ENCODE data around the gene TMEM97.

The TMEM97 gene

DNA sequence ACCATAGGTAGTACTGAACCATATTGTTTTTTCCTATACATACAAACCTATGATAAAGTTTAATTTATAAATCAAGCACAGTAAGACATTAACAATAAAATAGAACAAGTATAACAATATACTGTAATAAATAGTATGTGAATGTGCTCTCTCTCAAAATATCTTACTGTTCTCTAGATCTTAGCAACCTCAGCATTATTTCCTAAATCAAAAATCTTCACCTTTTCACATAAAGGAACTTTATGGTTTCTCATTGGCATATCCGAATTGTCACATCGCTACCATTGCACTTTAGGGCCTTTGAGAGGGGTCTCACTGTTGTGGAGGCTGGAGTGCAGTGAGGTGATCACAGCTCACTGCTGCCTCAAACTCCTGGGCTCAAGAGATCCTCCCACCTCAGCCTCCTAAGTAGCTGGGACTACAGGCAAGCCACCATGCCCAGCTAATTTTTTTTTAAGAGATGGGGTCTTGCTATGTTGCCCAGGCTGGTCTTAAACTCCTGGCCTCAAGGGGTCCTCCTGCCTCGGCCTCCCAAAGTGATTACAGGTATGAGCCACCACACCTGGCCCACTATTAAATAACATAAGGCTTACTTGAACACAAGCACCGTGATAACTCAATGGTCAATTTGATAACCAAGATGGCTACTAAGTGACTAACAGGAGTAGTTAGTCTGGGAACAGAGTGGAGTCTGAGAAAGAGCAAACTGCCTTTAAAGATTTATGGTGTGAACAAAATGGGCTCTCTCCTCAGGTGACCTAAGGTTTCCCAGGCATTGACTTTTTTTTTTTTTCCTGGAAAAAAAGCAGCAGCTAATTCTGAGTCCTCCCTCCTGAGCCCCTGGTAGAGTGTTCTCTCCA is 2.9 kb upstream of the TMEM97 start:
- no peak for DNase-seq

DNA sequence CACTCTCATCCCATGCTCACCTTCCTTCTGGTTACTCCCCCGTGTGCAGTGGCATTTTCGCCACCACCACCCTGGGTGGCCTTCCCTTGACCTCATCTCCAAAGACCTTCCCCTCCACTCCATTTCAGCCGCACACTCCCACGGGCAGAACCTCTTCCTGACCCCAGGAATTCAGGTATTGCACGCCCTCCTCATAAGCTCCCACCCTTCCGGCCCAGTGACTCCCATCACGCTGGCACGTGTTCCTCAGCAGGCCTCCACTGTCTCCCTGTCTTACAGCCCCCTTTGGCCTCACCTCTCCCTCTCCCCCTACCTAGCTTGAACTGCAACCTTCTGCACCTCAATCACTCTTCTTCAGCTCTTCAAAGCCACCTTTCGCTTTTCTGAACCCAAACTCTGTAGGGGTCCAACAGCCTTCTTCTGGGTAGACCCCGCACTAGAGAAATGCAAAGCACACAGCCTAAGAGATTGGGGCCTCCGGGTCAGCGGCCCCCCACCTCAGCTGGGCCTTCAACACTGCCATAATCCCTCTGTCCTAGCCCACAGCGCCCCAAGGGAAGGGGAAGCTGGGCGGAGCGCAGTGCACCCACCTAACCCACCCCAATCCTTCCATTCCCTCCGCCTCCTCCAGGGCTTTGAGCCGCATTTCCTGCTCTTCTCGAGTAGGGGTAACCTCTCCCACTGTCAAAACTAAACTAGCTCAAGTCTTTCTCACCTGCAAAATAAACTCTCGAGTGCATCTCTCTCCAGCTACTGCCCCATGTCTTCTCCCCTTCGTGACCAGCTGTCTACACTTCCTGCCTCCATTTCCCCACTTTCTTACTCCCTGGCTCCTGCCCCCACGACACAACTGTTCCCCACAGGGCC is 1.7 kb upstream of the TMEM97 start:
- DNase-seq: no peak

DNA sequence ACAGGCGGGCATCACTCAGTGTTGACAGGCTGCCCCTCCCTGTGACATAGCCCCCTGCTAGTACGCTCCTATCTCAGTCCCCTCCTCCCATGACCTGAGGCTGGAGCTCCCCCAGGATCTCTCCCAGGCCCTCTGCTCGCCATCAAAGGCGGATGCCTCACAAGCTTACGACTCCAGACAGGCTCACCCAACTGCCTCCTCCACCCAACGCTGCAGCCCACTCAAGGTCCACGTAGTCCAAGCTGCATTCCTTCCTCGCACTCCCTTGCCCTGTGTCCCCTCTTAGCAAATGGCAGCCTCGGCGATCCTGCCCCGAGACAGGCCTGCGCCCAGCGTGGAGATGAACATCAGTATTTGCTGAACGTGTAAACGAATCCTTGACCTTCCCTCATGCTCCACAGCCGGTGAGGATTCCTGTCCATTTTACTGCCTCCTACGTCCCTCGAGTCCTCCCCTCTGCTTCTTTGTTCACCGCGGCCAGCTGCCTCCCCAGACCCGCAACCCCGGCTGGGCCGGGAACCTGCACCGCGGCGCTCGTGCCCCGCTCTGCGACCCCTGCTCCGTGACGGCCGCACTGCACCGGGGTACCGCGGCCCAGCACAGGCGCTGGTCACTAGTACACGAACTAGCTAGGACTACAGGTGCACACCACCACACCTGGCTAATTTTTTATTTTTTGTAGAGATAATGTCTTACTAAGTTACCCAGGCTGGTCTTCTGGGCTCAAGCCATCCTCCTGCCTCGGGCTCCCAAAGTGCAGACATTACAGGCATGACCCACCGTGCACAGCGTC is 838 bp upstream of the TMEM97 start:
- DNase-seq: no peak

DNA sequence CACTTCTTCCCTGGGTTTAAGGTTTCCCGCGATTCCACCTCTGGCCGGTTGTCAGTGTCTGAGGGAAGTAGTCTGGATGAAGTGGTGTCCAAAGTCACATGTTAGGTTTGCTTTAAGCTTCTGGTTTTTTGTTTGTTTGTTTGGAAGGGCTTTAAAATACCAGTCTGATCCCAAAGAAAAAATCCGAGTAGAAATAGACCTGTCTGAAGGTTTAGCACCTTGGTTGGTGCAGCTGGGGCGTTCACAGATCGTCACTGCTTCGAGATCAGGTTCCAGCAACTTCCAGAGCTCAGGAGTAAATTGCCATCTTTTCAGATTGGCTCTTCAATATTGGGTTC is 567 bp downstream of the TMEM97 start:
- DNase-seq: no peak

DNA sequence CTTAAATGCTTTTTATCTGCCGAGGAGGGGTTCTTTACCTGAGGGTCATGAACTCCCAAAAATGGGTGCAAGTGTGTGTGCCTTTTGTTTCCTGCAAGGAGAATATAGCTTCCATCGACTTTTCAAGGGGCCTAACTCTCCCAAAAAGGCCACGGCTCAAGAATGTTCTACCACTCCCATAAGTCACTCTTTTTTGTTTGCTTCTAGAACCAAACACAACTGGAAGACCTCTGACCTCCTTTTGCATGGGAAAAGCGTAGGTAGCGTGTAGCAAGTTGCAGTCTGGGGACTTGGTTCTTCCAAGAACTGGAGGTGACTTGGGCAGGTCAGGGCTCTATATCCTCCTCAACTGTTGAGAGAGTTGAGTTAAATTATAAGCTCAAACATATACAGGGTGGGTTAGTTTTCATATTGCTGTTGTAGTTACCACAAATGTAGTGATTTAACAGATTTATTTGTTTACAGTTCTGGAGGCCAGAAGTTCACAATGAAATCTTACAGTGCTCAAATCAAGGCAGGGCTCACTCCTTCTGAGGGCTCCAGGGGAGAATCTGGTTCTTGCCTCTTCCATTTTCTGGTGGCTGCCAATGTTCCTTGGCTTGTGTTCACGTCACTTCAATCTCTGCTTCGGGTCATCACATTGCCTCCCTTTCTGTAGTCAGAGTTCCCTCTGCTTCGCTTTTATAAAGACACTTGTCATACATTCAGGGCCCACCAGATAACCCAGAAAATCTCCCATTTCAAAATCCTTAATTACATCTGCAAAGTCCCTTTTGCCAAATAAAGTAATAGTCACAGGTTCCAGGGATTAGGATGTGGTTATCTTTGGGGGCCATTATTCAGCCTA is 1.4 kb downstream of the TMEM97 start:
- no peak for DNase-seq

DNA sequence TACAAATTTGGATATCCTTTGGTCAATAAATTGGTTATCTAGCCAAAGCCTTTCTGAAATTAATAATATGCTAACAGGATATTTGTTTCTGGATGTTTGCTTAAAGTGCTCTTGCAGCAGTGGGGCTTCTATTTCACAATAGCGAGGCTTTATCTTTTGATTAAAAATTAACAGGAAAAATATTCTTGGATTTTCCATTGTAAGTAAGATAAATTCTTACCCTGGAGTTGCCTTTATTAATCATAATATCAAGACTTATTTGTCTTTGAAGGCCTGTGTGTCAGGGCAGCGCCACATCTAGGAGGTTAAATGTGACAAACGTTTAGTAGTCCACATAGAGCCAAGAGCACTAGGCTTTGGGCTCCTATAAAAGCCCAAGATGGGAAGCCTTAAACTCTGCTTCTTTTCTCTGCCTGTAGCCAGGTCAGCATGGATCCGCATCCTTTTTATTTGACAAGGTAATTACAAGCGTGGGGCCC is 5.3 kb downstream of the TMEM97 start:
- no peak for DNase-seq

DNA sequence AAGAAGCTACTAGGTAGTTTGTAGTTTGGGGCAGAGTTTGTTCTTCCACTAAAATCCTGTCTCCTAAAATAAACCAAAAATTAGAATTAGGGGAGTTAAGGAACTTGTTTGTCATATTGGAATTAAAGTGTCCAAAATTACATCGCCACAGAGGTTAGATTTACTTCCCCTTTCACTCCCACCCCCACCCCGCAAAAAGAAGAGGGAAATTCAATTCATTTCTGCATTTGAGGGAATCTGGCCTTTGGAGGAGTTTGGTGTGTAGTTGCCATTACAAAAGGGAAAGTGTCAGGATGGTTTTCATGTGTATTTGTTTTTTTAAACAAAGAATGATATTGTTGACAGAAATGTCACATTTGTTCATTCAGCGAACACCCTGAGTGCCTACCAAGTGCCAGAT is 5.8 kb downstream of the TMEM97 start:
- no peak for DNase-seq

DNA sequence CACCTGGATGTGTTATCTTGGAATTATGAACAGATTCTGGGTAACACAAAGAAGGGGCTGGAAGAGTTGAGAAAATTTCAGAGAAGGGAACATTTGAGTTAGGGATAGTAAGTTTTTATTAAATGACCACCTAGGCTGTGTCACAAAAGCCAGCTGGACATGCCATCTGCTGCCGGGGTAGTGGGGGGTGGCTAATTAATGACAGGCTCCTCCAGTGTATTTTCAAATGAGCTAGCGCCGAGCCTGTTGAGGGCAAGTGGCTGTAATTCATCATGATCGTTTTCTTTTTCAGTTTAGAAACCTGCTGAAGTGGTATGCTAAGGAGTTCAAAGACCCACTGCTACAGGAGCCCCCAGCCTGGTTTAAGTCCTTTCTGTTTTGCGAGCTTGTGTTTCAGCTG is 6.2 kb downstream of the TMEM97 start:
- no peak for DNase-seq

DNA sequence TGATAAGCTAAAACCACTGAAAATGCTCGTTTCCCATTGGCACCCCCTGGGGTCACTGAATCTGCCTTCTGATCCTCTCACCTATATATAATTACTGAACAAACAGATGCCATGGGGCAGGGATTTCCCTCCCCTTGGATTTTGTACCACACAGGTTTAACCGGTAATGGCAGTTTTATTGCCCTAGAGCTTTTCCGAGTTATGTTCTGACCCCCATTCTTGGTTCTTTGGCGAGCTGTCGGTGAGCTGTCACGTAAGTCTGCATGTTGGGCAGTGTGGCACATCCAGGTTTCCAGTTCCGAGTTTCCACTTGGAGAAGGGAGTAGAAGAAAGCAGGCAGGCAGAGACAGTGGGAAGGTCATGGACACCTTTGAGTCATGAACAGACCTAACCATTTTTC is 7.1 kb downstream of the TMEM97 start:
- no peak for DNase-seq

DNA sequence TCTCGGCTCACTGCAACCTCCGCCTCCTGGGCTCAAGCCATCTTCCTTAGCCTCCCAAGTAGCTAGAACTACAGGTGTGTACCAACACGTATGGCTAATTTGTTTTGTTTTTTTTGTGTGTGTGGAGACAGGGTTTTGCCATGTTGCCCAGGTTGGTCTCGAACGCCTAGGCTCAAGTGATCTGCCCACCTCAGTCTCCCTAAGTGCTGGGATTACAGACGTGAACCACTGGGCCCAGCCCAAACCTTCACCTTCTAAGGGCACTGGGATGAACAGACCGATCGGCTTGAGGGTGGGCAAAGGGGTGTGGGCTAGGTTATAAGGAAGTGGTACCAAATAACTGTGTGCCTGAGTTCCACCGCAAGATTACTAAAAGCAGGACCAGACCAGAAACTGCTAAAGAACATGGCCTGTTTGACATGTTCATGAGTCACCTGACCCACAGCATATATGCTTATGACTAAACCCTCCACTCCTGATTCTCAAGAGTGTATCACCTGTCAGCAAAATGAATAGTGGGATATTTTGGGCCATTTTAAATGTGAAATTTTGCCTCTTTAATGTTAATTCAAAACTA is 8.1 kb downstream of the TMEM97 start:
- no peak for DNase-seq

DNA sequence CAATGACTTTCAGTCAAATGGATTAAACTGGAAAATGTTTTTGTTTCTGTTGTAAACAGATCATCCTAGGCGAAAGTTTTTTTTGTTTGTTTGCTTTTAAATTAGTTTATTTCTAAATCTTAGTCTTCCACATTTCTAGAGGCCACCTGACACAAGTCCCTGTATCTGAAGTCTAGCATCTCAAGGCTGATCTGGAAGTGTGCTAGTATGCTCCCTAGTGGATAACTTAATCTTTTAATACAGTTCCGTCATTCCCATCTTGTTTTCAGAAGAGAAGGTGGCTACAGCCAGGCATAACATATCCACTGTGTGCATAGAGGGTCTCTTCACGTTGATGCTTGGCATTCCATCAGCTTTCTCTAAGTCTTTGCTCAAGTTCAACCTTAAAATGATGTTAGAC is 8.7 kb downstream of the TMEM97 start:
- no peak for DNase-seq

DNA sequence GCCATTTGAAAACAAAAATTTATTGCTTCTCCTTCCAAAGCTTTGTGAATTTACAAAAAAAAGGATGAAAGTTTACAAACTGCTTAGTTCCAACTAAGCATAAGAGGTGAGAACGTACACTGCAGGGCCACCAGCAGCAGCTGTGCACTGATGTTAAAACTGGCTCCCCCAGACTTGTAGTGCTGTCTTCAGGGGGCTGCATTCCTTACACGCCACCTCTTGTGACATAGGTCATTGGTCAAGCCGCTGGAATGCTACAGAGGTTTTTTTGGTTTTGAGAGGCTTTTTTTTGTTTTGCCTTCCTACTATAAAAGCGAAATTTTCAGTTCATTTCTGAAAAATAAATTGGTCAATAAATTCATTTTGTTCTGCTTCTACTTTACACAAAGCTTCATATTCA is 9.3 kb downstream of the TMEM97 start:
- no peak for DNase-seq

DNA sequence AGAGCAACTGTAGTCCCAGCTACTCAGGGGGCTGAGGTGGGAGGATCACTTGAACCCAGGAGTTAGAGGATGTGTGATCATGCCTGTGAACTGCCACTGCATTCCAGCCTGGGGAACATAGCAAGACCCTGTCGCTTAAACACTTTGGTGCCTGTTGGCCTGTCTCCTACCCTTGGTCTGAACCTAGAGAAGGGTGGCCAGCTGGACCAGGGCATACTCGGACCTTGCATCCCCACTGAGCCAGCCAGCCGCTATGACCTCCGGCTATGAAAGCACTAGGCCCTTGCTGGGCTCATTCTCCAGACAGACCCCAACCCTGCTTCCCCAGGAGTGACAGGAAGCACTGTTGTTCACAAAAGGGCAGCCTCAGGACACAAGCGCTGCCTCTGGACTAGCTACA is 11.7 kb downstream of the TMEM97 start:
- DNase-seq: no peak

DNA sequence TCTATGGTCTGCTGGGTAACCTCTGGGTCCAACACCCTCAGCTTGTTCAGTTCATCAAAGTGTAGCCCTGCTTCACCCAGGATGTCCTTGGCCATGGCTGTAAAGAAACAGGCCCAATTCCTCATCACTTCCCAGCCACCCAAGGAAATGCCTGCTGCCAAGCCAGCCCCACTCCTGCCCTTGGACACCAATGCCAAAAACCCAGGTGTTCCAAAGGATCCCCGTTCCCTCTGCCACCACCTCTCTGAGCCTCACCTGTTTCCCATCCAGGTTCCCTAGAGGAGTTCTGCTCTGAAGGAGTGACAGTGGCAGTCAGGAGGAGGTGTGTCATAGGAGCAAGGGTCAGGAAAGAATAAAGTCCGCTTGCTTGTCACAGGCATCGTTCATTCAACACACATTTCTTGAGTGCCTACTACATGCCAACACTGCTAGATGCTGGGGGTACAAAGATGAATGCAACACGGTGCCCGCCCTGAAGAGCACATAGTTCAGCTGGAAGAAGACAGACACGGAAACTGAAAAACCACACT is 13.0 kb downstream of the TMEM97 start:
- DNase-seq: no peak

DNA sequence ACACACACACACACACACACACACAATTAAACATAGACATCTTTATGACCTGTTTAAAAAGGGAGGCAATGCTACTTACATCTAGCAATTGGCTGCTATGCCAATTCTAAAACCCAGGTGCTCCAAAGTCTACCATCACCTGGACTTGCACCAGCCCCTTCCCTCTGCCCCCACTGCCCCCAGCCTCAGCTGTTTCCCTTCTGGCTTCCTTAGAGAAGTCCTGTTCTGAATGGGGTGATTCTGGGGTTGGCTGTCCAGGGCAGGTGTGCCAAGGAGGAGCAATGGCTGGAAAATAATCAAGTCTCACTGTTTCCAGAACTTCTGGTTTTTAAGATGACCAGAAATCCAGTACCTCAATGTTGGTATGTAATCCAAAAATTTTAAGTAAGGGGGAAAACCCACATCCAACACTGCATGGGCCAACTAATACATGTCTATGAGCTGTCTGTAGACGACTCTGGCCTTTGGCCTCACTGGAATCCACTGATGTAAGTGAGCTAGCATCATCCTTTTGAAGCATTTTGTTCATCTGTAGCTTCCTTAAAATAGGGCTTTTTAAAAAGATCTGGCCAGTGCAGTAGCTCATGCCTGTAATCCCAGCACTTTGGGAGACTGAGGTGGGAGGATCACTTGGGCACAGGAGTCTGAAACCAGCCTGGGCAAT is 14.2 kb downstream of the TMEM97 start:
- DNase-seq: no peak

DNA sequence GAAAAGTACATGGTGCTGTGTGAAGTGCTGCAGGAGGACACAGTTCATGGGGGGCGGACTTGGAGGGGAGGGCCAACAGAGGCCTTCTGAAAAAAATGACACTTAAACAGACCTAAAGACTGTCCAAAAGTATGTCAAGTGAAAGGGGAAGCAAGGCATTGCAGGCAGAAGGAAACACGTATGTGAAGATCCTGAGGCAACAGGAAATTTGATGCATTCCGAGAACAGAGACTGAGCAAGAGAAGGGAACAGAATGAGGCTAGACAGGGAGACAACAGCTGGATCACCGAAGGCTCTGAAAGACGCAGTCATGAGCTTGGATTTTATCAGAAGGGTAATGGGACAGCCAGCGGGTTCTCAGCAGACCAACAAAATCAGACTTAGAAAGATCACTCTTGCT is 15.2 kb downstream of the TMEM97 start:
- no peak for DNase-seq

DNA sequence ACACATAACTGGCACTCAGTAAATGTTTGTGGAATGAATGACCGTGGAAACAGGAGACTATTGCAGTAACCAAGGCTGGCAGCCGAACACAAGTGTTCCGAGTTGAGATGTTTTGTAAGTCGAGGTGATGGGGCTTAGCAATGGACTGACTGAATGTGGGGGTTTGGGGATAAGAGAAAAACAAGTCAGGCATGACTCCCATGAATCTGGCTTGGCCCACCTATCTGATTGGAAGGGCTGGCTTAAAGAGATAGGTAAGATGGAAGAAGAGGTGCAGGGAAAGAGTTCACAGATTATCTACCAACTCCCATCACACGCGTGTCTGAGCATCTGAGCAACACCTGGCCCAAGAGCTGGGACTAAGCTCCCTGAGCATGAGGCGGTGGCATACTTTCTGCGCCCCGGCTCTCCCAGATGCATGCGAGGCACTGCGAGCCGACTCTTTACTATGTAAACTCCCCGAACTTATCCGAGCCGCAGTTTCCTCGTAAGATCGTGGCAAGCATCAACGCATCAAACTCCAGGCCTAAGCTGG is 15.7 kb downstream of the TMEM97 start:
- DNase-seq: no peak

DNA sequence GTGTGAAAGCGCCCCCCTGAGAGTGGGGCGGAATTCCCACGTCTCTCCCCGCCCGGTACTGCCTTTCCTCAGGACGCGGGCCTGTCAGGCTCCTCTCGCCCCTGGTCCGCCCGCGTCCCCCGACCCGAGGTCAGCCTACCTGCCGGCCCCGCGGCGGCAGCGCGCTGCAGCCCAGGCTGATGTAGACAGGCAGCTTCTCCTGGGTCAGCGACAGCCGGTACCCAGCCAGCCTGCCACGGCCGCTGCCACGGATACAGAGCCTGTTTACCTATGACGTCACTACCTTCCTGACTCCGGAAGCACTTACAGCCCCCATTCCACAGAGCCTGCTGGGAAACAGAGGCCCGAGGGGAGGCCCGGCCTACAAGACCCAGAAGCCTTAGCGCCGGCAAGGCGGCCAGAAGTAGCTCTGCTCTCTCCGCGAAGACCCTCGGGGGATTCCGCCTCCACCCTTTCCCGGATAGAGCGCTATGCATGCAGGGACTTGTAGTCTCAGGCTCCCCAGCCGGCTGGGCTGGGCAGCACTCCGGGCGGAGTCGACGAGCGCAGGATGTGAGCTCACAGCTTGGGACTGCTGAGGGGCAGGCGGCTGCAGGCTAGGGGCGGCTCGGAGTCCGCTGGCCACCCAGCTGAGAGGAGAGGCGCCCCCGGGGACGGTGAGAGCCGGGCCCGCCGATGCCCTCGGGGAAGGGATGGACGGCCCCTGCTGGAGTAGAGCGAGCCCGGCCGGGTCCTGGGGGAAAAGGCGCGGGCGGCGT is 16.4 kb downstream of the TMEM97 start, which contains the start of the genes IFT20 and TNFAIP1:
Gene IFT20 (minus strand): TSS at position 272 of the 758 bp plus-strand sequence. CDS start 3,487 bp downstream, outside the sequence.
Gene TNFAIP1 (plus strand): TSS at position 561 of the 758 bp plus-strand sequence. CDS start 3,761 bp downstream, outside the sequence.
- peak; percentile 92 for DNase-seq

All from right kidney (tissue), 1 donor.